CD14-positive monocyte (primary cell): ENCODE data around the gene DHRS1. TPM values are rescaled to one million over a fixed set of nuclear protein-coding genes. Genes with fewer than 3 reads are reported as not detected.
A peak's percentile ranks its signal among the peaks of the same experiment; 100 is the strongest.

Experiments used
- DNase-seq, 3 donors: peaks; one replicate each; pipeline ENCODE4 v3.0.0-alpha.2; 2011 to 2022
- H2AFZ ChIP-seq: 2 replicates; pipeline ENCODE4 v1.6.0; 2012; ENCODE audit warnings: mild to moderate bottlenecking, low read depth, low read length, inconsistent platforms; ENCODE audit not compliant: insufficient read depth, poor library complexity, severe bottlenecking
- H3K27ac ChIP-seq, 2 donors: 1 replicate in 1 of 2; 2 replicates in 1 of 2; pipeline ENCODE4 v1.5.1; 2012 to 2013; ENCODE audit warnings: low read length in 2 of 2, control low read depth in 1 of 2, inconsistent platforms in 1 of 2, low read depth in 1 of 2, mild to moderate bottlenecking in 1 of 2
- H3K27me3 ChIP-seq, 2 donors: one replicate each; pipeline versions ENCODE4 v1.6.0 to v1.6.1; 2011 to 2013; ENCODE audit warnings: low read length in 2 of 2; ENCODE audit not compliant: control insufficient read depth in 2 of 2, insufficient read depth in 2 of 2
- H3K36me3 ChIP-seq, 2 donors: replicated peaks in 1 of 2; 1 replicate in 1 of 2; 2 replicates in 1 of 2; pipeline versions ENCODE4 v1.5.1 to v1.6.1; 2012 to 2013; ENCODE audit warnings: low read length in 2 of 2, control low read depth in 1 of 2, inconsistent platforms in 1 of 2, mild to moderate bottlenecking in 1 of 2; ENCODE audit not compliant: insufficient read depth in 2 of 2, control insufficient read depth in 1 of 2
- H3K4me1 ChIP-seq, 2 donors: 1 replicate in 1 of 2; 2 replicates in 1 of 2; pipeline versions ENCODE4 v1.5.1 to v1.6.1; 2012 to 2013; ENCODE audit warnings: low read length in 2 of 2, control low read depth in 1 of 2, inconsistent platforms in 1 of 2, mild to moderate bottlenecking in 1 of 2, moderate library complexity in 1 of 2; ENCODE audit not compliant: insufficient read depth in 2 of 2, control insufficient read depth in 1 of 2
- H3K4me2 ChIP-seq: replicated peaks from 2 replicates; pipeline ENCODE3; 2012; ENCODE audit warnings: low read length, moderate library complexity, mild to moderate bottlenecking; ENCODE audit not compliant: poor library complexity, severe bottlenecking; ENCODE audit errors: extremely low read depth
- H3K4me3 ChIP-seq, 3 experiments: fragments of 200-600 bp in 1 of 3; sonication (generic) in 1 of 3; replicated peaks in 1 of 3; 1 replicate in 2 of 3; 2 replicates in 1 of 3; pipeline ENCODE4 v1.5.1; 2011 to 2013; ENCODE audit warnings: low read length in 3 of 3, mild to moderate bottlenecking in 3 of 3, control low read depth in 2 of 3, low read depth in 2 of 3, inconsistent platforms in 1 of 3, moderate library complexity in 1 of 3
- H3K79me2 ChIP-seq: 2 replicates; pipeline ENCODE4 v1.6.0; 2012; ENCODE audit warnings: mild to moderate bottlenecking, control low read depth, inconsistent platforms, low read length, moderate library complexity; ENCODE audit not compliant: insufficient read depth
- H3K9ac ChIP-seq: 2 replicates; pipeline ENCODE4 v1.6.0; 2017; ENCODE audit warnings: low read length, mild to moderate bottlenecking; ENCODE audit not compliant: insufficient read depth, poor library complexity, severe bottlenecking
- H3K9me3 ChIP-seq, 2 donors: replicated peaks in 1 of 2; 1 replicate in 1 of 2; 2 replicates in 1 of 2; pipeline versions ENCODE4 v1.5.1 to v1.6.1; 2012 to 2013; ENCODE audit warnings: low read length in 2 of 2, control low read depth in 1 of 2; ENCODE audit not compliant: control insufficient read depth in 1 of 2, insufficient read depth in 1 of 2
- H4K20me1 ChIP-seq: 2 replicates; pipeline ENCODE4 v1.6.0; 2012; ENCODE audit warnings: mild to moderate bottlenecking, low read length, control low read depth, moderate library complexity; ENCODE audit not compliant: insufficient read depth
- H3K27ac Mint-ChIP-seq, 7 donors: one replicate each; pipeline ENCODE4 v1.8.0; 2020; ENCODE audit warnings: mild to moderate bottlenecking in 7 of 7, mixed read lengths in 7 of 7, moderate library complexity in 6 of 7, inconsistent platforms in 2 of 7
- H3K27me3 Mint-ChIP-seq, 3 donors: one replicate each; pipeline ENCODE4 v1.8.0; 2021 to 2022; ENCODE audit warnings: low read depth in 3 of 3, mild to moderate bottlenecking in 3 of 3, mixed read lengths in 3 of 3, moderate library complexity in 3 of 3, inconsistent platforms in 1 of 3
- H3K36me3 Mint-ChIP-seq, 2 donors: one replicate each; pipeline ENCODE4 v1.8.0; 2020; ENCODE audit warnings: mixed read lengths in 2 of 2, inconsistent platforms in 1 of 2, mild to moderate bottlenecking in 1 of 2
- H3K4me1 Mint-ChIP-seq: one replicate; pipeline ENCODE4 v1.8.0; 2020; ENCODE audit warnings: mild to moderate bottlenecking, mixed read lengths
- H3K4me3 Mint-ChIP-seq, 2 donors: one replicate each; pipeline ENCODE4 v1.8.0; 2020; ENCODE audit warnings: mild to moderate bottlenecking in 2 of 2, mixed read lengths in 2 of 2, moderate library complexity in 1 of 2
- H3K9me3 Mint-ChIP-seq, 7 donors: one replicate each; pipeline ENCODE4 v1.8.0; 2020 to 2022; ENCODE audit warnings: mixed read lengths in 7 of 7, mild to moderate bottlenecking in 6 of 7, moderate library complexity in 6 of 7, inconsistent platforms in 2 of 7
- CTCF ChIP-seq: fragments of 200-600 bp; IDR thresholded peaks from one replicate; pipeline ENCODE4 v1.8.0; 2022; ENCODE audit warnings: antibody characterized with exemption, mild to moderate bottlenecking
- WGBS: methylation state at CpG from one replicate; pipeline ENCODE4 v1.1.5; 2013; ENCODE audit warnings: missing lambda C conversion rate; ENCODE audit not compliant: insufficient coverage; 5-methylcytosine and 5-hydroxymethylcytosine counted together
- intact Hi-C, 2 donors: fragments of 100-400 bp; cut with micrococcal nuclease; formaldehyde crosslinking; loops; one replicate each; pipeline versions ENCODE4 v1.15.0 to v1.15.1; 2023
- polyA plus RNA-seq, 3 donors: library from polyadenylated mRNA; depleted of rRNA in 1 of 3; unstranded in 2 of 3; stranded (reverse) in 1 of 3; fragments of 300-500 nt in 2 of 3; fragments of >200 nt in 1 of 3; fragmentation: Illumina TruSeq in 2 of 3; gene quantifications; 1 replicate in 2 of 3; 2 replicates in 1 of 3; pipeline ENCODE4 v1.2.3, GENCODE V29; 2012 to 2021

Gene DHRS1
- polyA plus RNA-seq, 3 donors = 31.6 to 49.4 (median 48.8) TPM

DNA sequence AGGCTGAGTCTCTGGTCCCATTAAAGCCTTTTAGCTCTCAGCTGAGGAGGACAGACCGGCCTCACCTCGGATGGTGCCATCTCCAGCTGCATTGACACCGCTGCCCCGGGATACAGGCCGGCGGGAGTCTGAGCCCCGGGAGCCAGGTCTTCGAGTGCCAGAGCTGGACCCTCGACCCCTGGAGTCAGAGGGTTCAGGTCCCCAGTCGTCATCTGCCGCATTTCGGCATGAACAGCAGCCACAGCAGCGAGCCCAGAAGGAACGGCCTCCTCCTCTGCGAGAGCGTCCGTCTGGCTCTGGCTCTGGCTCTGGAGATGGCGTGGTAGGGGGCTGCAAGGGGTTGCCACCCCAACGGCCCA, 37.6 kb downstream of the DHRS1 start:
- Histone ChIP-seq H3K9me3 (no peaks in the 10 kb centered on the region), H3K4me3 (no peak overlapping the region), H3K36me3 (peaks cover 49 to 84% of the 10 kb centered on the region in 2 donors), H3K9ac (no peak overlapping the region), H3K79me2 (no peaks in the 10 kb centered on the region), H3K4me2 (no peak overlapping the region), H4K20me1 (no peaks in the 10 kb centered on the region), H2AFZ (no peak overlapping the region), H3K27ac (no peak overlapping the region), H3K27me3 (no peaks in the 10 kb centered on the region), H3K4me1 (no peaks in the 10 kb centered on the region)
- peaks cover under 1% of the 10 kb centered on the region for H3K4me1 Mint-ChIP-seq
- H3K9me3 Mint-ChIP-seq = no peaks in the 10 kb centered on the region
- H3K27me3 Mint-ChIP-seq = peaks cover 0 to 3% (median 2%) of the 10 kb centered on the region in 3 donors
- intact Hi-C loops = no loop called here
- WGBS = 98% methylated on average over 17 of the region's 19 CpGs
- TF ChIP-seq CTCF = no peak
- H3K36me3 Mint-ChIP-seq = peaks cover 67 to 84% of the 10 kb centered on the region in 2 donors
- no peak overlapping the region for H3K27ac Mint-ChIP-seq
- H3K4me3 Mint-ChIP-seq = no peak overlapping the region
- no peak for DNase-seq

GRCh38 chr14:24261256-24261968, 38.2 kb downstream of the DHRS1 start:
- no peak for TF ChIP-seq CTCF
- no peak for DNase-seq
- Mint-ChIP-seq H3K9me3 (no peaks in the 10 kb centered on the region), H3K4me3 (no peak overlapping the region), H3K4me1 (no peaks in the 10 kb centered on the region), H3K36me3 (peaks cover 67 to 84% of the 10 kb centered on the region in 2 donors), H3K27me3 (peaks cover 0 to 2% (median 1%) of the 10 kb centered on the region in 3 donors), H3K27ac (peak overlapping the region in 4 of 7 donors; percentile 4 to 73 (median 44))
- peaks cover 44 to 80% of the 10 kb centered on the region in 2 donors for H3K36me3 ChIP-seq
- H3K4me2 ChIP-seq = no peak overlapping the region
- no peak overlapping the region for H3K9ac ChIP-seq
- H3K4me3 ChIP-seq = no peak overlapping the region
- H3K79me2 ChIP-seq = no peaks in the 10 kb centered on the region
- H2AFZ ChIP-seq = no peak overlapping the region
- no peaks in the 10 kb centered on the region for H3K27me3 ChIP-seq
- no peaks in the 10 kb centered on the region for H4K20me1 ChIP-seq
- no peaks in the 10 kb centered on the region for H3K9me3 ChIP-seq
- intact Hi-C loops = no loop called here
- 95% methylated on average over 14 of the region's 20 CpGs for WGBS
- H3K27ac ChIP-seq = no peak overlapping the region
- no peaks in the 10 kb centered on the region for H3K4me1 ChIP-seq
